HG02678 (cell line): Measurements from ENCODE around the gene SSBP2.

Experiments used
- ATAC-seq: cut with Tn5 transposase; IDR thresholded peaks from one replicate; pipeline ENCODE4 v1.9.1; 2021; ENCODE audit warnings: mild to moderate bottlenecking, moderate library complexity; ENCODE audit not compliant: unreplicated experiment

Gene SSBP2

GRCh38 chr5:81751009-81751835 is at the start of gene SSBP2:
Gene SSBP2, minus strand, starts transcription at chr5:81751097. Its CDS starts 55 bp downstream, at chr5:81751042.
- ATAC-seq: peak; percentile 74

GRCh38 chr5:81795666-81796065 is 44.8 kb upstream of the SSBP2 start:
- no peak for ATAC-seq

- no peak for ATAC-seq
Measured at GRCh38 chr5:81794226-81794625, 43.3 kb upstream of the SSBP2 start.

DNA sequence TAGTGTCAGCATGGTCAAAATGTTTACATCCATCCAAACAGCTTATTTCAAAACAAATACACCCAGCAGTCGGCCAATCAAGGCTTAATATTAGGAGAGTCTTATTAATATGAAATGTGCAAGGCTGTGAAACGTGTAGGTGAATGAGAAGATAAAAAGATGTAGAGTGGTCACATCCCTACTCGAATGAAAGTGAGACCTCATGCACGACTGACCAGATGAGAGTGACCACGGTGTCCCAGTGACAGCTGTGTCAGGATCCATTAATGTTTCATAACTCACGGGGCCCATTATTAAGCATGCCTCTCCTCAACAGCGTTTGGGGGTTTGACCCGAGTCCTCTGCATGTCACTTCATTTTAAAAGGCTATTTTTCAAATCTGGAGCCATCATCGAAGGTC is 39.4 kb upstream of the SSBP2 start:
- ATAC-seq: no peak

DNA sequence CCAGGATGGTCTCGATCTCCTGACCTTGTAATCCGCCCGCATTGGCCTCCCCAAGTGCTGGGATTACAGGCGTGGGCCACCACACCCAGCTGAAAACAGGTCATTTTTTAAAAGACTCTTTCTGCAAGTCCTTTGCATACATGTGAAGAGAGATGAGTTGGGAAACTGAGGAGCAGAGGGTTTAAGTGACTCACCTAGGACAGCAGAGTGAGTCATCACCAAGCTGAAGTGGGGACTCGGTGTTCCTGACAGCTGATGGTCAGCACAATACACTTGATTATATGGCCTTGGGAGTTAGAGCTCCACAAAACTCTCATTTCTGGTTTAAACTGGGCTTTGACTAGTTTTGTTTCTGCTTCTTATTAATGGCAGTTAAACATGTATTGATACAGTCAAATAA is 38.1 kb upstream of the SSBP2 start:
- no peak for ATAC-seq

GRCh38 chr5:81788329-81788728 is 37.4 kb upstream of the SSBP2 start:
- ATAC-seq: no peak

GRCh38 chr5:81787474-81788242 is 36.8 kb upstream of the SSBP2 start:
- ATAC-seq: no peak

DNA sequence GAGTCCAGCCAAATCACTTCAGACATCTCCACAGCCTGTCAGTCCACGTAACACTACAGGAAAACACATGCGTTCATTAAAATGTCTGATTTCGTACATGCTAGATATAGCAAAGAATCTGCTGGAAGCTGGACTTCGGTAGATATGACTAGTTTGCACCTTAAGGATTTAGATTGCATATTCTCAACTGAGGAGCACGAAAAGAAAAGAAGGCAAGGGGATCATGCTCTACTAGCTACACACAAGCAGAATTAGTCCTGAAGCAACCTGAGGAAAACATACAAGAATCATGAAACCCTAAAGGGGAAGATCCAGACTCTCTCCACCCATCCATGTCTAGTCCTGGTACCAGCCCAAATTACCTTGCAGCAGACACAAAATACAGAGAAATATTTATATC is 36.1 kb upstream of the SSBP2 start:
- ATAC-seq: no peak

GRCh38 chr5:81786496-81786895 is 35.6 kb upstream of the SSBP2 start:
- ATAC-seq: no peak

- ATAC-seq: no peak
Measured at GRCh38 chr5:81785322-81785721, 34.4 kb upstream of the SSBP2 start.

DNA sequence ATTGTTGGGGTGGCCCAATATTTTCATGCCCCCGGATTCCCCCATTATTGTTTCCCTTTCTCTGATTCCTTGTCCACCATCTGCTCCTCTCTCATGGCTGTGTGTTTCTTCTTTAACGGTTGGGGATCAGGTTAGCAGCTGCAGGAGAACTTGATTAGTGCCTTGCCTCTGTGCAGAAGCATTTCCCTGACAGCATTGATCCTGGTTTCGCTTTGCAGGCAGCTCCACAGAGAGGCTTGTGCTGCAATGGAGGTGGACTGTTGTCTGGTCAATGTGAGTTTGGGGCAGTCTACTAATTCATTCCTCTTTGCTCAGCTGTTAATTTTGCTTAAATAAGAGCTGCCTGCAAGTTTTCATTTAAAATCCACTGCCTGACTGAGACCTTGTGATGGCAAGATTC is 32.5 kb upstream of the SSBP2 start:
- no peak for ATAC-seq

DNA sequence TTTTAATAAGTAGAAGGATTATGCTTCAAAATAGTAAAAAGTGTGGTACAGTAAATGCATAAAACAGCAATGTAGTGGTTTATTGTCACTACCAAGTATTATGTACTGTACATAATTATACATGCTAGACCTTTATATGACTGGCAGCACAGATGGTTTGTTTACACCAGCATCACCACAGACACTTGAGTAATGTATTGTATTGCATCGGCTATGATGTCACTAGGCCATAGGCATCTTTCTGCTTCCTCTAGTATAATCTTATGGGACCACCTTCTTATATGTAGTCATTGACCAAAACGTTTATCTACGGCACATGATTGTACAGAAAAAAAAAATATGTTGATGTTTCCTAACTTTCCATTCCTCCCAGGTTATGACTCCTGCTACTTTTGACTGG is 31.9 kb upstream of the SSBP2 start:
- ATAC-seq: no peak

DNA sequence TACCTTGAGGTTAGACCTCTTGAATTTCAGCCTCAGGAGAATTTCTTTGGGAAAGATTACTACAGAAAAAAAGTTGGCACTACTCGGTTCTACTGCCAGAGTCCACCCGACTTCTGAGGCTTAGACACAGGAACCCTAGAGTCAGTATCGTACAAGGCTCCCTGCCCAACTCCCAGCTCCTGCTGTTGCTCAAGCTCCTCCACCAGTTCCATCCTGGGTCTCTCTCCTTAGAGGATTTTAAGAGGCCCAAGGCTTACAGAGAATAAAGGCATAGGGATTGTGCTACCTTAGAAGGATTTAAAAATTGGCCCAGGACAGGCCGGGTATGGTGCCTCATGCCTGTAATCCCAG is 29.0 kb upstream of the SSBP2 start:
- ATAC-seq: no peak

DNA sequence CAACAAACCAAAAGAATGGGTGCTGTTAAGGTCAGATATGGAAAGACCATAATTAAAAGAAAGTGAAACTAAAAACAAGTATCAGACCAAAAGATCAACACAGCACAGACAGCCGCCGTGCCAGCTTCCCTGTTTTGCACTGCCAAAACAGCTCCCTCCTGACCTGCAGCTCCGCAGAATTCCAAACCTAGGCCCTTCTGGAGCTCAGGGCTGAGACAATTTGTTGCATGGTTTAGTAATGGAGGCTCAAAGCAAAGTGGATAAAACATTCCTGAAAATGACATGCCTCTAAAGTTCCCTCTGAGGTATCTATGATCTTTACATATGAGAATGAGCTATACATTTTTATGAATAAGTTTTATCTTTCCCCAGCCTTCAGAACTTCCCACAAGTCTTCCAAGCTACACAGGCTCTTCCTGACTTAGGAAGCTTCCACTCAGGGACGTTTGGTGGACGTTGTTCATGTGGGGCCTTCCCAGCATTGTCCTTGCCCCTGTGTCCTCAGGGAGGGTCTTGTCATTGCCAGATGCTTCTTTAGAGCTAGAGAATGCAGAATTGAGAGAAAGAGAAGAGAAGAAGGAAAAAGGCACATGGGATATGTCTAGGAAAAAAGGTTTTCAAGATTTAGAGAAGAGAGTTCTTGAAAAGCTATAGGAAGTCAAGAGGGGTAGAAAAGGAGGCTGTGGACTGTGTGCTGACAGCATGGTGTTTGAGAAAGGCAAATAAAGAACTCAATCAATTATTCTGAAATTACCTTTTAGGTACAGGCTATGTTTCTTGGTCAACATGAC is 28.4 kb upstream of the SSBP2 start:
- peak; percentile 91 for ATAC-seq

- ATAC-seq: no peak
Measured at GRCh38 chr5:81778642-81779041, 27.7 kb upstream of the SSBP2 start.

- ATAC-seq: no peak
Measured at GRCh38 chr5:81776258-81776657, 25.4 kb upstream of the SSBP2 start.

GRCh38 chr5:81774374-81774773 is 23.5 kb upstream of the SSBP2 start:
- ATAC-seq: no peak

GRCh38 chr5:81773574-81773973 is 22.7 kb upstream of the SSBP2 start:
- ATAC-seq: no peak

GRCh38 chr5:81773161-81773560 is 22.3 kb upstream of the SSBP2 start:
- ATAC-seq: no peak

DNA sequence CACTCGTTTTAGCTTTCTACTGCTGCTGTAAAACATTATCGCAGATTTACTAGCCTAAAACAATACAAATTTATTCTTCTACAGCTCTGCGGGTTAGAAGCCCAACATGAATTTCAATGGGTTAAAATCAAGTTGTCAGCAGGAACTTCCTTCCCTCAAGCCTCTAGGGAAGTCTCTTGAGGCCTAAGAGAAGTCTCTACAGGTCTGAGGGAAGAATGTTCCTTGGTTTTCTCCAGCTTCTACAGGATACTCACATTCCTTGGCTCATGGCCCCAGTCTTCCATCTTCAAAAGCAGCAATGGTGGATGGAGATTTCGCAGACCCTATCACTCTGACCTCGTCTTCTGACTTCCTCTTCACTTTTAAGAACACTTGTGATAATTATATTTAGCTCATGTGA is 21.6 kb upstream of the SSBP2 start:
- ATAC-seq: no peak

- ATAC-seq: no peak
Measured at GRCh38 chr5:81768935-81769452, 18.1 kb upstream of the SSBP2 start.
